HG03135 (cell line): ENCODE measurements around the gene ZNF592.
"Not testable (repeated sequence)": the region's sequence is repeated elsewhere in the genome, so short reads cannot be mapped to it uniquely, and the experiment has no call there.

Source experiments
- ATAC-seq: cut with Tn5 transposase; IDR thresholded peaks from one replicate; pipeline ENCODE4 v1.9.1; 2021; ENCODE audit warnings: mild to moderate bottlenecking, moderate library complexity; ENCODE audit not compliant: unreplicated experiment

Gene ZNF592

DNA sequence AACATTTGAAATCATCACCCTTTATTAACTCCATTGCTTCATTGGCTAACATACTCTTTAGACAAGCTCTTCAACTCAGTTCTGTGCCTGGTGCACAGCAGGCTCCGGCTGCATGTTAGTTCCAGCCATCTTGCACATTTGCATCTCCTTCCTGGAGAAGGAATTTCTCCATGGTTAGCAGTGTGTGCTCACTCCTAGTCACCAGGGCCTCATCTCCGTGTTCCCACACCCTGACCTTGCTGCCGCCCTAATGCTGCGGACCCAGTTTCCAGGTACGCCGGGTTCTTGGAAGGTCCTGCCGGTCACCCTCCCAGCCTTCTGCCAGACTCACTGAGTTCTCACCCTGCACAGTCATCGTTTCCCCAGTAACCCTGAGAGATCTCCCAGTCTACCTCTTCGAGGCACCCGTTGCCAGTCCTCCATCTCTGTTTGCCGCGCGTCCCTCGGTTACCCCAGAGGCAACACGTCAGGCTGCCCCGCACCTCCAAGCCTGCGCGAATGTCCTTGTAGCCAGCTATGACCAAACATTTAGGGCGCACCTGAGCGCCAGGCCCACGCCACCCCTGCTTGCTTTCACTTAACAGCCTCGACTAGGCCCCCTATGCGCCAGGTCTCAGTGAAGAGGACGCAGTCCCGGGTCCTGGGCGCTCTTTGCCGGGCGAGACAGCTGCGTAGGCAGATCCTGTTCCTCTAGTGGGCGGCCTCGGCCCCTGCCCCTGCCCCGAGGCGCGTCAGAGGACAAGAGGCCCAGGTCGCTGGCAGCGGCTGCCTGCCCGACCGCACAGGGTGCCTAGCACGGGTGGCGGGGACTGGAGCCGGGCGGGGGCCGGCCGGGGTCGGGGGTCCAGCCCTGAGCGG, 747 bp upstream of the ZNF592 start:
- ATAC-seq = peak; percentile 50

DNA sequence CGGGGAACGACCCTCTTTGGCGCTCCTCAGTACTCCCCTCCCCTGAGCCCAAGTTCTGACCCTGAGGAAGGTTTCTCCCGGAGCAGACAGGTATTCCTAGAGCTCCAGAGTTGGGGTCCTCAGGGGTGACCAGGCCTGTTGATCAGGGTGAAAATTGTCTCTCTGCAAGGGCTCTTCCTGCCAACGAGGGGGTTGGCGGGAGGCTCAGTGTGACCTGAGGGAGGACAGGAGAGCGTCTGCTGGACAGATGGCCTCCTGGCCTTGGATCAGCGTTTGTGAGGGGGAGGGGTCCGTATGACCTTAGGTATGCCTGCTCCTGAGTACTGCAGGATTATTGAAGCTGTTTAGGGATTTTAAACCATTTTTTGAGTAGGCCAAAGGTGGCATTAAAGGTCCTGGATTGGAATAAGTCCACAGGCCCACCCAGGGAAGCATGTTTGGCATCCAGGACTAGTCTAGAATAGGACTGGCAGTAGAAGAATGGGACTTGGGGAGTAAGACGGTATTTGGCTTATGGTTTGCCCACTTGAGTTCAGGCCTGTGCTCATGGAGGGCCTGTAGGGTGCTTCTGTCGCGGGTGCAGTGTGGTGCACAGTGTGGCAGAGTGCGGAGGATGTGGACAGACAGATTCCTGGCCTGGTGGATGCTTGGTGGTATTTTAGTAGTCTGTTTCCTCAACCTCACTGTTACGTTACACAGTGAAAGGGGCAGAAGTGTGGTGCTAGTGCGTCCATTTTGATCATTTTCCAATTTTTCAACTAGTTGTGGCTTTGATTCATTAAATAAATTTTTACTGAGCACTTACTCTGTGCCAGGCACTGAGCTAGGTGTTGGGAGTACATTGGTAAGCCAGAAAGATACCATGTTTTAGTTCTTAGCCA, 959 bp downstream of the ZNF592 start:
- ATAC-seq = peak; percentile 0

DNA sequence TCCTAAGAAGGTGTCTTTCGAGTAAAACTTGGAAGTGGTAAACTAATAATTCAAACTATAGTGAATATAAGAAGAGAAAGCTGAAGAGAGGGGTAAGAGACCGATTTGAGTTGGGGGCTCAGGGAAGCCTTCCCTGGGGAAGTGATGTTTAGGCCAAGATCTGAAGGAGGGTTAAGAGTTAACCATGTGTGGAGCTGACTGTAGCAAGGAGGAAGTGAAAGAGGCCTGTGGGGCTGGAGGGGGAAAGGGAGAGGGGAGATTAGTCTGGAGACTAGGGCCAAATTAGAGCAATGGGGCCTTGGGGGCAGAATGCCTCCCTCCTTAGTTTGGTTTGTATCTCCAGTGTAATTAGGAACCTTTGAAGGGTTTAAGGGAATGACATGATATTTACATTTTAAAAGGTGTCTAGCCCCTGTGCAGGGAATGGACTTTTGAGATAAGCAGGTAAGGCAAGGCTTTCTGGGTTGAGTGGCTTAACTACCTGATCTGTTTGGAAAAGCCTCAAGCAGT, 2.2 kb downstream of the ZNF592 start:
- ATAC-seq = peak; percentile 24

DNA sequence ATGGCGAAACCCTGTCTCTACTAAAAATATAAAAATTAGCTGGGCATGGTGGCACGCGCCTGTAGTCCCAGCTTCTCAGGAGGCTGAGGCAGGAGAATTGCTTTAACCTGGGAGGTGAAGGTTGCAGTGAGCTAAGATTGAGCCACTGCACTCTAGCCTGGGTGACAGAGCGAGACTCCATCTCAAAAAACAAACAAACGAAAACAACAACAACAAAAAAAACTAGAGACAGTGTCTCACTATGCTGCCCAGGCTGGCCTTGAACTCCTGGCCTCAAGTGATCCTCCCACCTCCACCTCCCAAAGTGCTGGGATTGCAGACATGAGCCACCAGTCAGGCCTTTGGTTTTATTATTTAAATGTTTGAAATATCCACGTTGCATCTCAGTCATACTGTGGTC, 3.3 kb downstream of the ZNF592 start:
- ATAC-seq = not testable (repeated sequence)

DNA sequence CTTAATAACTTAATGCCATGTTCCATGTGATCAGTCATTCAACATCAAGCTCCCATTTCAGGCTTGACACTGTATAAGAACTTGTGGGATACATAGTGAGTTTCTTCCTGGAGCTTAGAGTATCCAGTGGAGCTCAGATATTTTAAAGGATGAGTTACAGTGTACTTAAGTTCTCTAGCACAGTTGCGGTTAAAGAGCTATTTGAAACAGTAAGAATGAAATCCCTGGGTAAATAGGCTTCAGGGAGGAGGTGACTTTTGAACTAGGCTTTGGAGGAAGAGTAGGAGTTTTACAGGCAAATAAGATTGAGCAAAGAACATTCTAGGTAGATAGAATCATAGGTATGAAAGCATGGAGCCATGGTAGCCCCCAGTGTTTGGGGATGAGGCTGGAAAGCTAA, 3.8 kb downstream of the ZNF592 start:
- ATAC-seq = no peak

DNA sequence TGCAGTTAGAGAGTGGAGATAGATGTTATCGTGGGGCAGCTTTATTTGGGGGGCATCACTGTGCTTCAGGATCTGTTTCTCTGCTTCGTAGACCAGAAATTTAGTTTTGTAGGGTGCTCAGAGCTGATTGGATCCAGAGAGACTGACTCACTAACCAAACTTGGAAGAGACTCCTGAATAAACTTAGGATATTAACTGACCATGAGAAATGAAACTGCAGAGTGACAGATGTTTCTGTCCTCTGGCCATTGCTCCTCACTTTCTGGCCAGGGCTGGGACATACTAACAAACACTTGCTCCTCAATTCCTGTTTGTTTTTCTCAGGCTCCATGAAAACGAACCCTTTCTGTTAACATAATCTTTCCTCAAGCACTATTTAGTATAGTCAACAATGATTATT, 4.3 kb downstream of the ZNF592 start:
- no peak for ATAC-seq

DNA sequence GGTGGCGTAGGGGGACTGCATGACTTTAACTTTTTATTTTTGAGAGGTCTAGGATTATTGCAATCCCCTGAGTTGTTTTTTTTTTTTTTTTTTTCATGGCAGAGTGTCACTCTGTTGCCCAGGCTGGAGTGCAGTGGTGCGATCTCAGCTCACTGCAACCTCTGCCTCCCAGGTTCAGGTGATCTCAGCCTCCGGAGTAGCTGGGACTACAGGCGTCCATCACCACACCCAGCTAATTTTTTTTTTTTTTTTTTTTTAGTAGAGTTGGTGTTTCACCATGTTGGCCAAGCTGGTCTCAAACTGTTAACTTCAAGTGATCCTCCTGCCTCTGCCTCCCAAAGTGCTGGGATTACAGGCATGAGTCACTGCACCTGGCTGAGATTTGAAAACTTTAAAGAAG, 6.5 kb downstream of the ZNF592 start:
- ATAC-seq = not testable (repeated sequence)

DNA sequence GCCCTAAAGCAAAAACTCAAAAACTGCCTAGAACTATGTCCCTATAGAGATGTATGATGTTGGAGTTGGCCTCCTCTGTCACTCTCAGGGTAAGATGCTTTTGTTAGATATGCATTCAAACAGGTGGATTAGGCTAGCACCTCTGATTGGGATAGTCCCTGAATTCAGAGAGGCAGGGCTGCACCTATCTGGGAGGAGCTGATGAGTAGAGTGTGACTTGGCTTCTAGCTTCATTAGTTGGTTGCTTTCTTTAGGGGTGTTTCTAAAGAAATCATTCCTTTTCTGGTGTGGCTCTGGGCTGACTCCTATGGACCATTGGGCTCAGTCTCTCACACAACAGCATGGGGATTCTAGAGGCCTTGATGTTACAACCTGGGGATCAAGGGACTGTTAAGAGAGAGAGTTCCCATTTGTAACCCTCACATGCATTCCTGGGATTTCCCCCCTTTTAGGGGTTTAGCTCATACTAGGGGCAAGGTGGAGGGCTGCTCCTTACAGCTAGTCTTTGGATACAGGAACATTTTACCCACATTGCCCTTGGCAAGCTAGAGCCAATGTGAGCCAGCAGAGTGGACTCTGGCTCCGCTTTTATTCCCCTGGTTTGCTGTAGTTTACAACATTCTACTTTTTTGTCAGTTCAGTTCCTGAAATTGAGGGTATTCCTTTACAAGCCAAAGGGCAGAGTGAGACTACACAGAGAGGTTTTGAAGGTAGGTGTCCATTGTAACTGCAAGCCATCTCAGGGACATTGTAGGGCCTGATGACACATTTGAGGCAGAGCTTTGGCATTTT, 7.5 kb downstream of the ZNF592 start:
- no peak for ATAC-seq

DNA sequence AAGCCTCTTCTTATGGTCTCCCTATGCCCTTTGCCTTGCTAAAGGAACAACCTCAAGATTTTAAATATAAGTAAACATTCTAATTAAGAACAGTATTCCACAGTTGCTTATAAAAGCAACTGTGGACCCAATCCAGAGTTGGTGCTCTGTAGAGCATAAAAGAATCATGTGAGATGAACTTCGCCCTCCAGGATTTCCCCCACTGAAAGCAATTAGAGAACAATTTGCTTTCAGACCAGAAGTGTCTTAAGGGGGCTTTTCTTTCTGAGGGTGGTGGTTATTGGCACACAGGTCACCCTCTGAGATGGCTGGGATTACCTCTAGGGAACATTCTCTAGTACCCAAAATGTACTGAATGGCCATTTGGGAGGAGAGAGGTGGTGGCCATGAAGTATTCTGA, 10.6 kb downstream of the ZNF592 start:
- no peak for ATAC-seq

DNA sequence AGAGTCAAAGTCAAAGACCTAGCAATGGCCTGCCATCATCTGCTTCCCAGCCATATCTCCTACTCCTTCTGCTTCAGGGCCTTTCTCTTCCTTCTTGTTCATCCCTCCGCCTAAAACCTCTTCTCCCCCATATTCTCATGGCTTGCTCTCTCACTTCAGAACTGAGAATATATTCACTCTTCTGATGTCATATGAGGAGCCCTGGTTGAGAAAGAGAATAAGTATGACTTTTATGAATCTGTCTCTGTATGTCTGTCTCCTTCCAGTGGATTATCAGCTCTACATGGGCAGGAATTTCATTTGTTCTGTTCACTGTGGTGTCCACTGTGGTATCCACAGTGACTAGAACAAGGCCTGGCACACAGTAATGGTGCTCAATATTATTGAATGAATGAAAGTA, 11.8 kb downstream of the ZNF592 start:
- ATAC-seq = no peak

DNA sequence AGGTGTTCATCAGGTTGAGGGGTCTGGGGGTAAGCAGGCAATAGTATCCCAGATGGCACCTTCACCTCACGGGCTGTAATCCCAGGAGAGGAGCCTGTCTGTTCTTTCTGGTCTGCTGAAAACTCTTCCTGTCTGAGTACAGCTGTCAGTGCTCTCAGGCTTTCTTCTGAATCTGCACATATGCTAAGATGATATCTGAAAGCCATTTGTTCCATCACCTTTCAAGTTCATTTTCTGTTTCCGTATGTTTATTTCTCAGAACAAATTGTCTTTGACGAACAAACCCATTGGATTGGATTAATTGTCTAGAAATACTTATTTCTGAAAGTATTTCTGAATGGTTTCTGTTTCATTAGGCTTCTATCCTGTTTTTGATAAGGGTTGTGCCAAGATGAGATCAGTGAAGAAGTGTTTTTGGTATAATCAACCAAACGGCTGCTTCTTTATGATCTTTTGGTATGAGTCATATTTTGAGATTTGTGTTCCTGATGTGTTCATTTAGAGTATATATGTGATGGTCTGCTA, 13.3 kb downstream of the ZNF592 start:
- no peak for ATAC-seq

DNA sequence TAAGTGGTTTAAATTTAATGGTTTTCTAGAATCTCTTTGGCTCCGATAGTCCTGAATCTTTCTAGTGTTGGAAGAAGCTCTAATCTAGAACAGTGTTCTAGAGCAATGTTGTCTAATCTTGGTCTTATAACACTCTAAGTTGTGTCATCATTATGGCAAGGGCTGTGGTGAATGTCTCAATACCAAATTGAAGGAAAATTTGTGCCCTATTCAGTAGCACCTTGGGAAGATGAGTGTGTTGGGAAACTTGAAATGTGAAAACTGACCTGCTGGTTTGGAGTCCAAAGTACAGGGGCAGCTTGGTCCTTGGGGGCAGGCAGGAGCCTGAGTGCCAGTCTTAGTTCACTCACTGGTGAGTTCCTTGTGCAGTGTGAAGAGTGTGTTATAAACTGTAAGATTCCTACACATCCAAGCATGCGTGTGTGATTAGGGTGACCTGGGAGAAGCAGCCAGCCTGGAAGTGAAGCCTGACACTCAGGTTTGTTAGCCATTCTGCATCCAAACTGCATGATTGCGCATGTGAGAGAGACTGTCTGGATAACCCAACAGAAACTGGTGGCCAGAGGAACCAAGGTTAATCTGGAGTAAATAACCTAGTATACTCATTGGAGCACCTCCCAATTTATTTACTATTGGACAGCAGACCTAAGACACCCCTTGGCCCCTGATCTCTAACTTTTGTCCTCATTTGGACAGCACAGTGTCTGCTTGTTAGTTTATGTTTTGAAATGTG, 14.6 kb downstream of the ZNF592 start:
- no peak for ATAC-seq

DNA sequence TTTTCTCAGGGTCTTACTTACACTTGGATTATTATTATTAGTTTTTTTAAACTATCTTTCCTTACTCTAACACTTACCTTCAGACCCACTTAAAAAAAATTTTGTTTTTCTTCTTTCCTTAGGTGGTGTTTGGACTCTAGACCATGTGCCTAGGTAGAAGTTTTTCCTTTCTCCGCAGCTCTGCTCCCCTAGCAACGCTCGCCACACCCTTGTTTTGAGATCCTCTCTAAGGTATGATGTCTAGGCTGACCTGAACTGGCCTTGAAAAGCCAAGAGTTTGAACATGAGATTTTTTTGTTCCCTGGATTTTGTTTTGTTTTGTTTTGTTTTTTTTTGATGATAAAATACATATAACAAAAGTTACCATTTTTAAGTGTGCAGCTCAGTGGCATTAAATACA, 16.2 kb downstream of the ZNF592 start:
- no peak for ATAC-seq

DNA sequence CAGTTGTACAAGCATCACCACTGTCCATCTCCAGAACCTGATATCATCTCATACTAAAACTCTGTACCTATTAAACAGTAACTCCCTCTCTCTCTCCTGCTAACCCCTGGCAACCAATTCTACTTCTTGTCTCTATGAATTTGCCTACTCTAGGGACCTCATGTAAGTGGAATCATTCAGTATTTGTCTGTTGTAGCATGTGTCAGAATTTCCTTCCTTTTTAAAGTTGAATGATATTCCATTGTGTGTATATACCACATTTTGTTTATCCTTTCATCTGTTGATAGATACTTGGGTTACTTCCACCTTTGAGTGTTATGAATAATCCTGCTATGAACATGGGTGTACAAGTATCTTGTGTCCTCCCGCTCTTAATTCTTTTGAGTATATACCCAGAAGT, 16.6 kb downstream of the ZNF592 start:
- no peak for ATAC-seq

DNA sequence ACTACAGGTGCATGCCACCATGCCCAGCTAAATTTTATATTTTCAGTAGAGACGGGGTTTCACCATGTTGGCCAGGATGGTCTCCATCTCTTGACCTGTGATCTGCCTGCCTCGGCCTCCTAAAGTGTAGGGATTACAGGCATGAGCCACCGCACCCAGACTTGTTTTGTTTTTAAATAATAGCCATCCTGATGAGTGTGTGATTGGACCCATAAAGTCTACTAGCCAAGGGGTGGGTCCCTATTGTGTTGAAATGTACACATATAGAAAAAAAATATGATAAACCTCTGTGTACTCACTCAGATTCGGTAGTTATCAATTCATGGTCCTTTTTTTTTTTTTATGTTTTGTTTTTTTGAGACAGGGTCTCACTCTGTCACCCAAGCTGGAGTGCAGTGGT, 17.3 kb downstream of the ZNF592 start:
- ATAC-seq = no peak

DNA sequence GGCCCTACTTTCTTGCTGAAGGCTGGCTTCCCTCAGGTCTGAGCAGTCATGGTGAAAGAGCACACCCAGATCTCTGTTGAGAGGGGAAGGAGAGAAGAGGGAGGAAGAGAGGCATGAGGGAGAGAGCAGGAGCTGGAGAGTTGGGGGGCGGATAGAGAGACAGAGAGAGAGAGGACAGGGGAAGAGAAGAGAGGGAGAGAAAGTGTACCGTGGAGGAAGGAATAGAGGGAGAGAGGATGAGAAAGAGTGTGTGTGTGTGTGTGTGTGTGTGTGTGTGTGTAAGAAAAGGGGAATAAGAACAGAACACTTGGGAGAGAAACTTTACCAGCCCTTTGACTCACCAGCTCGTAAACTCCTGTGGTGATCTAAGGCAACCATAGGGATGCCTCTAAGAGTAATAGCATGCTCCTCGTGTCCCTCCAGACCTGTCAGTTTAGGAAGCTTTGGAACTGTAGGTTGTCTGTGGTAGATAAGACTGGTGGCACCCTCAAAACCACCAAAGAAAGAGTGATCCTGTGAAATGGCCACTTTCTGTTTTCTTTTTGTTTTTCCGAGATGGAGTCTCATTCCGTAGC, 18.2 kb downstream of the ZNF592 start:
- ATAC-seq = no peak

DNA sequence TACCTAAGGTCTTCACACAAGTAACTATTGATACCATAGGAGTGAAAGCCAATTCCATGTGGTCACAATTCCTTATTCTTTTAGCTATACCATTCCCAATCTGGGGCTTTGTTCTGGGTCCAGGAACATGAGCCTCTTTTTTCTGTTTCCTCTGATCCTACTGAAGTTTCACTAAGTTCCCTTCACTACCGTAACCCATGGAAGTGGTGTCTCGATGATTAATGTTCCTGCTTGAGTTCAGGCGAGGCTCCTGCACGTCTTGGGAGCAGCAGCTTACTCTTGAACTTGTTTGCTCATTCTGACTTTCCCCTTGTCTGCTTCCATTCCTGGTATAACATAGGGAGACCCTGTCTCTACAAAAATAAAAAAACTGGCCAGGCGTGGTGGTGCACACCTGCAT, 23.6 kb downstream of the ZNF592 start:
- ATAC-seq = no peak

DNA sequence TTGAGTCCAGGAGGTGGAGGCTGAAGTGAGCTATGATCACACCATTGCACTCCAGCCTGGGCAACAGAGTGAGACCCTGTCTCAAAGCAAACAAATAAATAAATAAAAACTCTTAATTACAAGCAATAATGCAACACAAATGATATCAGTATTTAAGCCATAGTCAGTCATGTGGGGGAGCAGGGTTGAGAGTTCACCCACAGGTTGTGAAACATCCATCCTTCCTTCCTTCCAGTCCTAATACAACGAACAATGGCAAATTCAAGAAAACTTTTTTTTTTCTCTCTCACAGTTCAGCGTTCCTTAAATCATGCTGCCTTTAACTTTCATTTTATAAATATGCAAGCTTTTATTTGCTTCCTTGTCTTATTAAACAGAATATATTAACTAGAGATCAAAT, 24.1 kb downstream of the ZNF592 start:
- ATAC-seq = no peak

DNA sequence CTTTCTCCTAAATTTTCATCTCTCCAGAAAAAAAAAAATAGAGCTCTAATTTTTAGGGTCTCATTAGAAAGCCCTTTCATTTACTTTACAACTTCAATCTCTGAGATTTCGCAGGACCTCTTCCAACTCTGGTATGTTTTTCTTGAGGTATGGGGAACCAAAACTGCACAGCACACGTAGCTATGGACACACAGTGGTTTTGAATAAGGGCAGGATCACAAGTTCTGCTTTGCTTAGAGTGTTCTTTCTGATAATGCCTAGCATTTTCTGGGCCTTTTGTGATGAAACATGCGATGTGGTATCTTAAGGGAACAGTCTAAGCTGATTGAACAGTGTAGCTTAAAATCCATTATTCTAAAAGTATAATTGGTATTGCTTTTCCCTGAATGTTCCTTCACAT, 25.3 kb downstream of the ZNF592 start:
- no peak for ATAC-seq
